ENCODE results near the gene KRTAP2-1.
"Not testable (repeated sequence)": the region's sequence is repeated elsewhere in the genome, so short reads cannot be mapped to it uniquely, and the experiment has no call there.

KRTAP2-1 gene

GRCh38 chr17:41012326-41013120, 34.6 kb downstream of the KRTAP2-1 start:
- no peak for DNase-seq (ENCODE audit: low read depth in 2 of 2)

- no peak for DNase-seq (ENCODE audit: low read depth in 2 of 2)
Observed at GRCh38 chr17:41010441-41010840, 36.7 kb downstream of the KRTAP2-1 start.

GRCh38 chr17:41009936-41010335, 37.2 kb downstream of the KRTAP2-1 start:
- no peak for DNase-seq (ENCODE audit: low read depth in 2 of 2)

GRCh38 chr17:41009301-41009760, 37.8 kb downstream of the KRTAP2-1 start:
- no peak for DNase-seq (ENCODE audit: low read depth in 2 of 2)

- no peak for DNase-seq (ENCODE audit: low read depth in 2 of 2)
Observed at GRCh38 chr17:41008811-41009210, 38.3 kb downstream of the KRTAP2-1 start, which contains the start of gene KRTAP3-1. TSS of gene KRTAP3-1 (minus strand) at chr17:41009128. CDS start at chr17:41009074, 54 bp downstream.

GRCh38 chr17:41004397-41004796, 42.7 kb downstream of the KRTAP2-1 start:
- no peak for DNase-seq (ENCODE audit: low read depth in 2 of 2)

GRCh38 chr17:41003926-41004325, 43.2 kb downstream of the KRTAP2-1 start:
- no peak for DNase-seq (ENCODE audit: low read depth in 2 of 2)

- no peak for DNase-seq (ENCODE audit: low read depth in 2 of 2)
Observed at GRCh38 chr17:41002814-41003213, 44.3 kb downstream of the KRTAP2-1 start.

- no peak for DNase-seq (ENCODE audit: low read depth in 2 of 2)
Observed at GRCh38 chr17:41001795-41002194, 45.3 kb downstream of the KRTAP2-1 start.

- not testable (repeated sequence) for DNase-seq (ENCODE audit: low read depth in 2 of 2)
Observed at GRCh38 chr17:40999563-40999962, 47.6 kb downstream of the KRTAP2-1 start, which contains the start of gene KRTAP3-2. TSS of gene KRTAP3-2 (minus strand) at chr17:40999906. CDS start at chr17:40999853, 53 bp downstream.

- no peak for DNase-seq (ENCODE audit: low read depth in 2 of 2)
Observed at GRCh38 chr17:40997361-40997760, 49.8 kb downstream of the KRTAP2-1 start.

- no peak for DNase-seq (ENCODE audit: low read depth in 2 of 2)
Observed at GRCh38 chr17:40996829-40997228, 50.3 kb downstream of the KRTAP2-1 start.
